Nephron progenitor cell (in vitro differentiated cells): Measurements from ENCODE around the gene GPN2.
A peak's percentile ranks its signal among the peaks of the same experiment; 100 is the strongest.

Source experiments
- DNase-seq: peaks from one replicate; pipeline ENCODE4 v3.0.0; 2021
- H3K27ac Mint-ChIP-seq: 2 replicates; pipeline ENCODE4 v1.8.0; 2021; ENCODE audit warnings: mild to moderate bottlenecking, moderate library complexity, mixed read lengths
- H3K27me3 Mint-ChIP-seq: 2 replicates; pipeline ENCODE4 v1.8.0; 2021; ENCODE audit warnings: mild to moderate bottlenecking, low read depth, mixed read lengths; ENCODE audit not compliant: poor library complexity
- H3K36me3 Mint-ChIP-seq: 2 replicates; pipeline ENCODE4 v1.8.0; 2021; ENCODE audit warnings: low read depth, mixed read lengths
- H3K4me1 Mint-ChIP-seq: 2 replicates; pipeline ENCODE4 v1.8.0; 2021; ENCODE audit warnings: mixed read lengths
- H3K4me3 Mint-ChIP-seq: 2 replicates; pipeline ENCODE4 v1.8.0; 2021; ENCODE audit warnings: mild to moderate bottlenecking, moderate library complexity, mixed read lengths
- H3K9me3 Mint-ChIP-seq: 2 replicates; pipeline ENCODE4 v1.8.0; 2021; ENCODE audit warnings: mild to moderate bottlenecking, moderate library complexity, mixed read lengths
- CTCF ChIP-seq: fragments of 200-600 bp; sonication (generic); IDR thresholded peaks from 2 replicates; pipeline ENCODE4 v1.5.0; 2021; ENCODE audit warnings: antibody characterized with exemption

Gene GPN2

GRCh38 chr1:26910343-26911160 is 20.5 kb upstream of the GPN2 start:
- Mint-ChIP-seq H3K27me3 (peaks cover 51% of the 10 kb centered on the region), H3K36me3 (no peaks in the 10 kb centered on the region), H3K4me3 (no peak overlapping the region), H3K4me1 (no peaks in the 10 kb centered on the region), H3K27ac (no peak overlapping the region), H3K9me3 (no peaks in the 10 kb centered on the region)
- TF ChIP-seq CTCF = no peak
- DNase-seq = no peak

GRCh38 chr1:26909951-26910342 is 19.9 kb upstream of the GPN2 start:
- no peak for TF ChIP-seq CTCF
- no peaks in the 10 kb centered on the region for H3K4me1 Mint-ChIP-seq
- H3K27me3 Mint-ChIP-seq = peaks cover 47% of the 10 kb centered on the region
- H3K27ac Mint-ChIP-seq = no peak overlapping the region
- no peaks in the 10 kb centered on the region for H3K36me3 Mint-ChIP-seq
- no peak overlapping the region for H3K4me3 Mint-ChIP-seq
- H3K9me3 Mint-ChIP-seq = no peaks in the 10 kb centered on the region
- DNase-seq = no peak

- Mint-ChIP-seq H3K36me3 (no peaks in the 10 kb centered on the region), H3K4me1 (peaks cover 2% of the 10 kb centered on the region), H3K9me3 (no peaks in the 10 kb centered on the region), H3K27me3 (peaks cover 45% of the 10 kb centered on the region), H3K4me3 (no peak overlapping the region), H3K27ac (no peak overlapping the region)
- no peak for TF ChIP-seq CTCF
- no peak for DNase-seq
Observed at GRCh38 chr1:26907071-26907917, 17.2 kb upstream of the GPN2 start.

GRCh38 chr1:26900815-26901511 is 10.9 kb upstream of the GPN2 start:
- no peak for DNase-seq
- peaks cover 16% of the 10 kb centered on the region for H3K27me3 Mint-ChIP-seq
- H3K4me3 Mint-ChIP-seq = peak overlapping the region; percentile 99
- no peak for TF ChIP-seq CTCF
- peaks cover 4% of the 10 kb centered on the region for H3K9me3 Mint-ChIP-seq
- H3K4me1 Mint-ChIP-seq = peaks cover 31% of the 10 kb centered on the region
- peak overlapping the region; percentile 99 for H3K27ac Mint-ChIP-seq
- peaks cover 12% of the 10 kb centered on the region for H3K36me3 Mint-ChIP-seq

GRCh38 chr1:26900001-26900814 is 10.1 kb upstream of the GPN2 start, which contains the start of gene GPATCH3:
Gene GPATCH3, minus strand, starts transcription at chr1:26900467. Its CDS starts 25 bp downstream, at chr1:26900442.
- Mint-ChIP-seq H3K4me1 (peaks cover 31% of the 10 kb centered on the region), H3K27me3 (peaks cover 13% of the 10 kb centered on the region), H3K4me3 (peak within 1 kb of the TSS; percentile 99), H3K9me3 (peaks cover 4% of the 10 kb centered on the region), H3K36me3 (peaks cover 14% of the 10 kb centered on the region), H3K27ac (peak within 1 kb of the TSS; percentile 99)
- TF ChIP-seq CTCF = no peak
- peak; percentile 87 for DNase-seq
